Activated naive CD4-positive, alpha-beta T cell treated with anti-CD3 and anti-CD28 coated beads, Interleukin-2, amount 50 U/mL, for 72 hours (primary cell): ENCODE results near the gene RTN4R. TPM values are rescaled to one million over a fixed set of nuclear protein-coding genes. Genes with fewer than 3 reads are reported as not detected.
A peak's percentile ranks its signal among the peaks of the same experiment; 100 is the strongest.
"Not testable (repeated sequence)": the region's sequence is repeated elsewhere in the genome, so short reads cannot be mapped to it uniquely, and the experiment has no call there.

ENCODE experiments used
- ATAC-seq, 2 donors: fragments of 150-1000 bp; cut with Tn5 transposase; 2 replicates each; pipeline ENCODE4 v1.10.0; 2021; ENCODE audit warnings: mild to moderate bottlenecking in 2 of 2, moderate library complexity in 2 of 2
- DNase-seq, 2 donors: peaks; one replicate each; pipeline ENCODE4 v3.0.0; 2021 to 2022; ENCODE audit warnings: low spot score in 2 of 2
- H3K27ac Mint-ChIP-seq, 2 donors: one replicate each; pipeline ENCODE4 v1.8.0; 2022; ENCODE audit warnings: mild to moderate bottlenecking in 2 of 2, mixed read lengths in 2 of 2
- H3K36me3 Mint-ChIP-seq, 2 donors: one replicate each; pipeline ENCODE4 v1.8.0; 2022; ENCODE audit warnings: mixed read lengths in 2 of 2
- H3K9me3 Mint-ChIP-seq, 2 donors: one replicate each; pipeline ENCODE4 v1.8.0; 2022; ENCODE audit warnings: mixed read lengths in 2 of 2
- total RNA-seq, 2 donors: library from RNA; stranded (reverse); gene quantifications; one replicate each; pipeline ENCODE4 v1.2.3, GENCODE V29; 2022

Gene RTN4R
- total RNA-seq = 1 to 10 TPM; 1.1 to 2.2 TPM

DNA sequence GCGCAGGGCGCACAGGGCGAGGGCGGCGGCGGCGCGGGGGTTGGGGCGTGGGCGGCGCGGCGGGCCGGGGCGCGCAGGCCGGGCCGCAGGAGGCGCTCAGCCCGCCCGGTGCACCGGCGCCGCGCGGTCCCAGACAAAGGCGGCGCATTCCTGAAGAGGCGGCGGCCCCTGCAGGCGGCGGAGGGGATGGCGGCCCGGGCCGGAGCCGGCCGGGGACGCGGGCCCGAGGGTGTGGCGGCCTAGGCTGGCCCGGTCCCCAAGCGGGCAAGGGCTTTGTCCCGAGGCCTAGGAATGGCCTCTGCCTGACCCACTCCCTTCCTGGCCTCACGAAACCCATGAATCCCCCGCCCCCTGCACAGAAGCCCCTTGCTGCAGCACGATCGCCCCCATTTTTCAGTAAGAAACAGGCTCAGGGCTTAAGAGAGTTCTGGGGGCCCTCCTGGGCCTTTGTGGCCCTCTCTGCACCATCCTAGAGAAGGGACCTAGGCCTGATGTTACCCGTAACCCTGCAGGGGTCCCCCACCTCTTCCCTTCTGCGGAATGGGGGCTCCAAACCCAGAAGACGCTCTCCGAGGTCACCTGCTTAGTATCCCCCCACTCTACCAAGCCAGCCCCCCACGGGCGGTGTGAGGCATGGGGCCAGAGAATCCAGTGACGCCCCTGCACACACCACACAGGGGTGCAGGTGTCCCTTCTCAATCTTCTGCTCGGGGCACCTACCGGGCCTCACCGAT lies at the start of gene RTN4R:
Gene RTN4R (minus strand): TSS at position 40 of the 734 bp plus-strand sequence. CDS start 226 bp downstream, outside the sequence.
- peak; percentile 86 for ATAC-seq
- Mint-ChIP-seq H3K36me3 (no peaks in the 10 kb centered on the region), H3K27ac (no peak within 1 kb of the TSS), H3K9me3 (no peaks in the 10 kb centered on the region)
- peak; percentile 66 to 74 for DNase-seq

DNA sequence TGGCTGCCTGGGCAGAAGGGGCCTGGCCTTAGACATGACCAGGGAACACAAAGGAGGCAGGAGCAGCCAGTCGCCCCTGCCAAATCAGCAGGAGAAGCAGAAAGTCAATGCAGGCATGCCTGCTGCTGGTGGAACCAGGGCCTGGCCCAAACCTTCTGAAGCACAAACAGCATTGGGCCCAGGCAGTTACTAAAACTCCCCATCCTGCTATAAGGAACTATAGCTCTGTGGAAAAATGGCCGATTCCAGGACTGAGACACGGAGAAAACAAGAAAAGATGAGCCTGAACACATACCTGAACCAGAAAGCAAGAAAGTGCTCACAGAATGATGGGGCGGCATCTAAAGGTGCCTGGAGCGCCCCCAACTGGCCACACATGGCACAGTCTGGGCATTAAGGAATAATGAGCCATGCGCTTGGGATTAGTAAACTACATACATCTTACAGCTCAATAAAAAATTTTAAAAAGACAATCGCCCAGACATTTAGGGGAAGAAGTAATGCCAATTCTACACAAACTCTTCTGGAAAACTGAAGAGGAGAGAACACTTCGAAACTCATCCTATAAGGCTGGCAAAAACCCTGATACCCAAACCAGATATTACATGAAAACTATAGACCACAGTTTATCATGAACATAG lies 49.4 kb upstream of the RTN4R start:
- ATAC-seq, H3K27ac Mint-ChIP-seq, H3K36me3 Mint-ChIP-seq, H3K9me3 Mint-ChIP-seq: not testable (repeated sequence)
- peak in 1 of 2 donors; percentile 43 for DNase-seq

- no peak for ATAC-seq
- no peak overlapping the region for H3K27ac Mint-ChIP-seq
- no peaks in the 10 kb centered on the region for H3K9me3 Mint-ChIP-seq
- no peaks in the 10 kb centered on the region for H3K36me3 Mint-ChIP-seq
- DNase-seq = peak in 1 of 2 donors; percentile 1
Measured at GRCh38 chr22:20316844-20317401, 48.8 kb upstream of the RTN4R start.

GRCh38 chr22:20316217-20316843 lies 48.2 kb upstream of the RTN4R start:
- H3K9me3 Mint-ChIP-seq = no peaks in the 10 kb centered on the region
- ATAC-seq = no peak
- peak in 1 of 2 donors; percentile 2 for DNase-seq
- H3K27ac Mint-ChIP-seq = no peak overlapping the region
- no peaks in the 10 kb centered on the region for H3K36me3 Mint-ChIP-seq

GRCh38 chr22:20315337-20316216 lies 47.5 kb upstream of the RTN4R start:
- no peaks in the 10 kb centered on the region for H3K36me3 Mint-ChIP-seq
- ATAC-seq (no peak), DNase-seq (peak in 1 of 2 donors; percentile 1)
- no peak overlapping the region for H3K27ac Mint-ChIP-seq
- H3K9me3 Mint-ChIP-seq = no peaks in the 10 kb centered on the region

DNA sequence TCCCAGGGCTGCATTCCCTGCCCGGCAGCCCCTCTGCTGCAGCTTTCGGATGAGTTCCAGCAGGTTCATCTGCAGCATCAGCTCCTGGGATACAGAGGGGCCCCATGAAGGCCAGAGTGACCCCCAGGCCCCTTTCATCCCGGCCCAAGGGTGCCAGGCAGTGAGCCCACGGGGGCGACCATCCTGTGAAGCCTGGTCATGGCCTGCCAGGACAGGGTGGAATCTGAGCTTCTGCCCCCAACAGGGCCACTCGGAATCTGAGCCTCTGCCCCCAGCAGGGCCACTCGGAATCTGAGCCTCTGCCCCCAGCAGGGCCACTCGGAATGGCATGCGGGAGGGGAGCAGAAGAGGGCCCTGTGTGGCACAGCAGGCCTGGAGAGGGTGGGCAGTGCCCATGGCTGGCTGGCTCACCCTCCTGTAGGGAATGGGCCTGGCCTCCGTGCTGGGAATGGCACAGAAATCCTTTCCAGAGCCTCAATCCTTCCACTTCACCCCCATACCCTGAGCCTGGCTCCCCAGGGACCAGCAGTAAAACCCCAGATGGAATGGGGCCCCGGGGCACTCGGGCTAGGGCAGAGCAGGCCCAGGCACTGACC lies 46.7 kb upstream of the RTN4R start:
- not testable (repeated sequence) for H3K36me3 Mint-ChIP-seq, H3K9me3 Mint-ChIP-seq, ATAC-seq, H3K27ac Mint-ChIP-seq
- DNase-seq = peak in 1 of 2 donors; percentile 0

GRCh38 chr22:20314206-20314605 lies 46.1 kb upstream of the RTN4R start:
- not testable (repeated sequence) for H3K27ac Mint-ChIP-seq, ATAC-seq, H3K36me3 Mint-ChIP-seq, H3K9me3 Mint-ChIP-seq
- peak in 1 of 2 donors; percentile 1 for DNase-seq

DNA sequence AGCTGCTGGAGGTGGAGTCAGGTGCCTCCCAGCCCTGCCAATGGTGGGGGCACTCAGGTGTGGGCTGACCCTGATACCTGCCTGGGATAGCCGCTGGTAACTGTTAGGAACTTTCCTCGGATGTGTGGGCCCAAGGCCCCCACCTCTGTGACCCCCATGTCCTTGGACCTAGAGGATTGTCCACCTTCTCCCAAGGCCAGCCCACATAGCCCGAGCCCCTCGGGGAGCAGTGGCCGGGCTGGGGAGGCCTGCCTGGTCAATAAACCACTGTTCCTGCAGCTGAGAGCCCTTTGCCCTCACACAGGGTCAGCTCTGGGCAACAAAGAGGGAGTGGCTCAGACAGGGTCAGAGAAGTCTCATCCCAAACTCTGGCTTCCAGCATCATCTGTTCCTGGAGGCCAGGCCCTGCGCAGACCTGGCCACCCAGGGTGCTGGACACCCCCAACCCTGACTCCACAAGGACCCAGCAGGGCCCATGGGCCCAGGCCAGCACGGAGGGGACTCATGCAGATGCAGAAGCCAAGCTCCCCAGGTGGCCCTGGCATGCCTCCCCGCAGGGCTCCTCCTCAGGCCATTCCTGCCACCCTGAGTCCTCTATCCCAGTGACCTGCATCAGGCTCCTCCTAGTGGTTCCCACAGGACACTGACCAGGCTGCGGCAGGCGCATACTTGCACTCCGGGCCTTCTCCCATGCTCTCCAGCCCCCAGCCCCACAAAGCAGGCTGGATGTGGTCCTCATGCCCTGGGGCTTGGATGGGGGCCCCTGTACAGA lies 45.4 kb upstream of the RTN4R start:
- H3K27ac Mint-ChIP-seq, ATAC-seq, H3K36me3 Mint-ChIP-seq, H3K9me3 Mint-ChIP-seq: not testable (repeated sequence)
- DNase-seq = peak; percentile 1 to 45

DNA sequence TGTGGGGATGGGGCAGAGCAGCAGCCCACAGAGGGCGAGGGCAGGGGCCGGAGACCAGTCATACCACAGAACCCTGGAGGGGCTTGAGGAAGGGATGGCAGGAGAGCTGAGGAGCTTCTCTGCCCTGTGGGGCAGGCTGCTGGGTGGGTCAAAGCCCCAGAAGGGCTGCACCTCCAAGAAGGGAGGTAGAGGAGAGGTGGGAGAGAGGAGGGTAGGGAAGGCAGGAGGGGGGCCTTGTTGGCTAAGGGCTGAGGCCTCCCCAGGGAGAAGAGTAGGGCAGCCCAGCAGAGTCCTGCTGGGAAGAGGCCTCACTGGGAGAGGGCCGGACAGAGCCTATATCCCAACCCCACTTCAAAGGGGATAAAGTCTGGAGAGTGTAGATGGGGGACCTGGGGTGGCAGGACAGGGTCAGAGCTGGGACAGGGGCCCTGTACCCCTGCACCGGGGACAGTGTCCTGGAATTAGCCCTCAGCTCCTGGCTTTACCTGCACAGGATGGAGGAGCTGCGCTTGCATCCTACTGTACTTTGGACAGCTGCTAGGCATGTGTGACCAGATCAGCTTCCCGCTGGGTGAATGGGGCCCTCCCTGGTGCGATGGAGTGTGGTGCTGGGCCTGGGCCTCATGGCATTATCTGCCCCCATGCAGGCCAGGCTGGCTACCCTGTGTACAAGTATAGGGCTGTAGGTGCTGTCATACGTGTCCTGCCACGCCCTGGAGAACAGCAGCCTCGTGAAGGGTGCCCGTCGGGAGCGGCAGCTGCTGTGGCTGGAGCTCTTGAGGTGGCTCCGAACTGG lies 44.5 kb upstream of the RTN4R start:
- DNase-seq (peak in 1 of 2 donors; percentile 1), ATAC-seq (no peak)

GRCh38 chr22:20311249-20312062 lies 43.3 kb upstream of the RTN4R start:
- not testable (repeated sequence) for H3K9me3 Mint-ChIP-seq, H3K36me3 Mint-ChIP-seq, ATAC-seq
- H3K27ac Mint-ChIP-seq = peak overlapping the region in 1 of 2 donors; percentile 79
- DNase-seq = peak in 1 of 2 donors; percentile 51

More for the DNA sequence above, 44.5 kb upstream of the RTN4R start:
- Mint-ChIP-seq H3K36me3 (no peaks in the 10 kb centered on the region), H3K9me3 (no peaks in the 10 kb centered on the region), H3K27ac (peak overlapping the region in 1 of 2 donors; percentile 52)

DNA sequence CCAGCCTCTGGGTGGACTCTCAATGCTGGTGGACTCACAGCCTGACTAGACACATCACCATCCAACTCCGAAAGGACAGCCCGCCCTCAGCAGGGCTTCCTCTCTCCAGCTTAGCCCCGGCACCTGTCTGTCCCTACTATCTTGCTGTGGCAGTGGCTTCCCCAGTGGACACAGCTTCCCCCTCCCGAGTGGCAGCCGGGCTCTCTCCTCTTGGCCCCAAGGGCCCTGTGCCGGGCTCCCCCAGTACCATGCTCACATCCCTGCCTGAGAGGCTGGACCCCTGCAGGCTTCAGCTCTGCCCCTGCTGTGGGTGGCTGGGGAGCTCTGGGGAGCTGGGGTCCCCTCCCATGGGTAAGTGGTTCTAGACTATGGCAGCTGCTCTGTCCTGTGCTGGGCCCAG lies 42.7 kb upstream of the RTN4R start:
- H3K27ac Mint-ChIP-seq, H3K36me3 Mint-ChIP-seq, H3K9me3 Mint-ChIP-seq, ATAC-seq: not testable (repeated sequence)
- peak in 1 of 2 donors; percentile 30 for DNase-seq

- not testable (repeated sequence) for ATAC-seq, H3K36me3 Mint-ChIP-seq, H3K27ac Mint-ChIP-seq, H3K9me3 Mint-ChIP-seq
- peak in 1 of 2 donors; percentile 35 for DNase-seq
Measured at GRCh38 chr22:20310180-20310579, 42.1 kb upstream of the RTN4R start.

GRCh38 chr22:20308806-20309650 lies 40.9 kb upstream of the RTN4R start:
- H3K9me3 Mint-ChIP-seq, ATAC-seq, H3K36me3 Mint-ChIP-seq: not testable (repeated sequence)
- H3K27ac Mint-ChIP-seq = peak overlapping the region in 1 of 2 donors; percentile 28
- peak in 1 of 2 donors; percentile 42 for DNase-seq
